HG03108 (cell line): ENCODE results near the gene ARNT2.

Experiments used
- ATAC-seq: cut with Tn5 transposase; IDR thresholded peaks from one replicate; pipeline ENCODE4 v1.9.1; 2021; ENCODE audit warnings: moderate library complexity; ENCODE audit not compliant: unreplicated experiment

The ARNT2 gene

GRCh38 chr15:80611543-80612080 lies 207.4 kb downstream of the ARNT2 start:
- ATAC-seq: no peak

GRCh38 chr15:80612118-80612823 lies 208.1 kb downstream of the ARNT2 start:
- no peak for ATAC-seq

DNA sequence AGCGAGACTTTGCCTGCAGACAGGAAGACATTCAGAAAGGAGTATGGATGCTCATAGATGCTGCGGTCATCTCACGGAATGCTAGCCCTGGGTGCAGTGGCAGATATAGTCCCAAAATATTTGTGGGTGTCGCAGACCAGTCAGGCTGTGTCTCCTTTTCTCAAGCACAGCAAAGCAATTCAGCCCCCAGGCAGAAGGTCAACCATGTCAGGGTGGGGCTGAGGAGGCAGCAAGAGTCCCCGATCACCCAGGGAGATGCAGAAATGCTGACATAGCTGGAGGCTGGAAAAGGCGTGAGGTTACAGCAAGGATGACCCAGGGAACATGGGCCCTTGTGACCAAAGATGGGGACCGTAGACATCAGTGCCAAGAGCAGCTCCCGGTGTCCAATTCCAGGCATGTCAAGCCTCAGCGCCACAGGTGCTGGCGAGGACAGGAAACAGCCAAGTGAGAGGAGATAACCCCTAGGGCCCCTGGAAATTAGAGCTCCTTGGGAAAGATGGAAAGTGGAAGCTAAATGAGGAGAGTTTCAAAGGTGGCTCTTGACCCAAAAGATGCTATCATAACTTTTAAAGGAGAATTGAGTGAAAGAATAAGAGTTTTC lies 209.7 kb downstream of the ARNT2 start:
- no peak for ATAC-seq

GRCh38 chr15:80614711-80615360 lies 210.7 kb downstream of the ARNT2 start:
- ATAC-seq: no peak

DNA sequence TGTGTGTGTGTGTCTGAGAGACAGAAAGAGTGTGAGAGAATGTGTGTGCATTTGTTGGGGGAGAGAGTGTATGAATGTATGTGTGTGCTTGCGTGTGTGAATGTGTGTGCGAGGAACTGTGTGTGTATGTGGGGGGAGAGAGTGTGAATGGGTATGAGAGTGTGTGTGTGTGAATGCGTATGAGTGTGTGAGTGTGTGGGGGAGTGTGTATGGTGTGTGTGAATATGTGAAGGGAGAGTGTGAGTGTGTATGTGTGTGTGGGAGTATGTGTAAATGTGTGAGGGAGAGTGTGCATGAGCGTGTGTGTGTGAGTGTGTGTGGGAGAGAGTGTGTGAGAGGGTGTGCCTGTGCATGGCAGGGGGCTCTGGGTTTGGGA lies 211.2 kb downstream of the ARNT2 start:
- ATAC-seq: no peak

- ATAC-seq: no peak
Measured at GRCh38 chr15:80615783-80616391, 211.7 kb downstream of the ARNT2 start.

DNA sequence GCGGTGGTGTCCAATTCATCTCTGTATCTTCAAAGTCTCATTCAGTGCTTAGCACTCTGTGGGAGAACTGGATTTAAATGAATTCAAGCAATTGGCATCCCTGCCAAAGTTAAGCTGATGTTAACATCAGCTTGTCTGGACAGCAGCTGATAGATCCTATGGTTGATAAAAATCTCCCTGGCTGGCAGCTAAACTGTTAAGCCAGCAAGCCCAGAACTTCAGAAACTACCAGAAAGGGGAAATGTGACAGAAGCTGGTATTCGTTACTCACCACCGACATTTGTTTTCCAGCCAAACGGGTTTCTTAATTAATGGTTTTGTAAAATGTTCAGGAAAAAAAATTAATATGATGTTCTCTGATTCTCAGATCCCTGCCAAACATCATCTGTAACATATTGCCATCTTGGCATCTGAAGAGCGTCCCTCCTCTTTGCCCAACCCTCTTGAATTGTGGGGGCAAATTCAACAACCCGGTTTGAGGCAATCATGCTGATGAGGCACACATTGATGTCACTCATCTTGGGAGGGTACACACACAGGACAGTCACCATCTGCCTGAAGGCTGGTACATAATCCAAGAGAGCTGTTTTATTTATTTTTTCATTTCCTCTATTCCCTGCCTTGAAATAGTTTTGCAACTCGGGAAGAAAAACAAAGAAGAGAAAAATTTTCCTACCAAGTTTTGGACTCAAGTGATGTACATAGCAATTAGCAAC lies 214.7 kb downstream of the ARNT2 start:
- ATAC-seq: no peak

DNA sequence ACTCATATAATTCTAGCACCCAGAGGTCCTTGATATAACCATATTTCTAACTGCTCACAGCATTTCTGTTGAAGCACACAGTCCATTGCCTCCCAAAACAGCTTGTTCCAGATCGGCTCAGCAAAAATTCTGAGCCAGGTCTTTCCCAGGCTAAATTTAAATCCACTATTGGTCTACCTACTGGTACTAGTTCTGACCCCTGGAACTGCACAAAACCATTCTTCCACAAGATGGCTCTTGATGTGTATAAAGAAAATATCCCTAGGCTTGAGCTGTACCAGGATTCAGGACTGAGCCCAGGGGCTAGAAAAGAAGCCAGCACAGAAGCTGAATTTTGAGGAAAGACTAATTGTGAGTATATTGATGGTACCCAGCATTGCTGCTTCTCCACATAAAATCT lies 215.5 kb downstream of the ARNT2 start:
- no peak for ATAC-seq

DNA sequence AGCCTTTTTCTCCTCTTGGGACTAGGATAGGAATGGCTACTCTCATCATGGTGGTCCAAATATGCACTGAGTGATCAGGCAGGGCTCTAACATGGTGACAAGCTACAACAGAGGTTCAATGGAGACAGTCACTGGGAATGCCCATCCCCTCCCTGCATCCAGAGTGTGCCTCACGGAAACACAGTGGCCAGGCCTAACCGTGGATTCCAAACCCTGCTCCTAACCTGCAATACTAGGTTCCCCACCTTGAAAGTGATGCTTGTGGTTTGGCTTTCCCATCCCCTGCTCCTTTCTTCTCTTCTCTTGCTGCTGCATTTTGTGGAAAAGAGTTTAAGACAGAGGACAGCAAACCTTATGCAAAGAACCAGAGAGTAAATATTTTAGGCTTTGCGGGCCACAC lies 216.0 kb downstream of the ARNT2 start:
- ATAC-seq: no peak

GRCh38 chr15:80620931-80621330 lies 216.7 kb downstream of the ARNT2 start:
- ATAC-seq: no peak

- no peak for ATAC-seq
Measured at GRCh38 chr15:80626643-80627120, 222.5 kb downstream of the ARNT2 start.

GRCh38 chr15:80629355-80629754 lies 225.2 kb downstream of the ARNT2 start:
- ATAC-seq: no peak

DNA sequence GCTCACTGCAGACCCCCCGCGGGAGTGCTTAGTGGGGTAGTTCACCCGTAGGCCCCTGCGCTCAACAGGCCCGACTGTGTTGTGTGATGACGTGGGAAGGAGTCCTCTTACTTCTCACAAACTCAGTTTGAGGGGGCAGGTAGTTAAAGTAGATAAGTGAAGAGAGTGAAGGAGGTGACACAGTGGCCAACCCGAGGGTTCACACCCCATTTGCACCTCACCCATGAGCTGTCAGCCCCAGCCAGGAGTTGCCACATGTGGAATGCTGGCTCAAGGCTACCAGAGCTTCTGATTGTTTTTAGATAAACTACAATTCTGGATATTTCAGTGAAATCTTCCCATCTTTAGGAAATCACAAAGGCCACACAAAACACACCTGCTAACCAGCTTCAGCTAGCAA lies 226.8 kb downstream of the ARNT2 start:
- ATAC-seq: no peak

DNA sequence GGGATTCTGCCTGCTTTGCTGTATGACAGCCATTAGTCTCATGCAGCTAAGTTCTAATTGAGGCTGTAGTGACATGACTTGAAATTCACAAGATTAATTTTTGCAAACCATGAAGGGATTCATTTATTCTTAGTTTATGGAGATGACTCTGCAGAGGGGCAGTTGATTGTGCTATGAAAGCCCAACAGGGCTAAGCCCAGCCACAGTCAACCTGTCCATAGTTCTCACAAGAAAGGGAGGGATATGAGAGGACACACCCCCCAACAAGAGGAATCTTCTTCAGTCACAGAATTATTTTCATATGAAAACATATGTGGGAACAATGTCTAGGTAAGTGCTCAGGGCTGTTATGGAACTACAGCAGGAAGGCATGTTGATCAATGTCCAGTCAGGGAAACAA lies 229.0 kb downstream of the ARNT2 start:
- ATAC-seq: no peak

GRCh38 chr15:80635953-80636352 lies 231.8 kb downstream of the ARNT2 start:
- ATAC-seq: no peak

GRCh38 chr15:80636675-80637074 lies 232.5 kb downstream of the ARNT2 start:
- no peak for ATAC-seq

GRCh38 chr15:80637747-80638146 lies 233.6 kb downstream of the ARNT2 start:
- no peak for ATAC-seq

- ATAC-seq: no peak
Measured at GRCh38 chr15:80638553-80639167, 234.5 kb downstream of the ARNT2 start.

GRCh38 chr15:80639168-80639555 lies 235.0 kb downstream of the ARNT2 start:
- ATAC-seq: no peak

DNA sequence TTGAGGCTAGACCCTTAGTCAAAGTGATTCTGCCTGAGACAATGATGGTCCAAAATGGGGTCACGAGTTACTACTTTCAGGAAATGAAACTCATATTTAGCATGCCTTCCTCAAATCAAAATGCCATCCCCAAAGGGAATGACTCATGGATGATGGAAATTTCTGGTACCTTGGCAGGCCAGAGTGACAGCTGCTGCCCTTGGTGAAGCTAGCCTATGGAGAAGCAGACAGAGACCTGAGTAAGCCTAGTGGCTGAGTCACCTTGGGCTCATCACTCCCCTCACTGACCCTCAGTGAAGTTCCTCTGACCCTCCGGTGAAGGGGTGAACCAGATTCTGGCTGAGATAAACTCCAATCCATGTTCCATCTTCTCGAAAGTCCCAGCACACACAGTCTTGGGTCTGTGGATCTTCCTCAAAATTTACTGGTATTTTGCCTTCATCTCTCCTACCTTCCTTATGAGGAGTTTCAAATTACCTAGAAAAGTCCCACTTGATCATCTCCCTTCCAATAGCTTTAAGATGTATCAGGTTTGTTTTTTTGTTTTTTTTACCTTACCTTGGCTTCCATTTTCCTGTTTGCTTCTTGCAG lies 236.4 kb downstream of the ARNT2 start:
- ATAC-seq: no peak
